ENCODE measurements around the gene SKOR1.
A peak's percentile ranks its signal among the peaks of the same experiment; 100 is the strongest.

Gene SKOR1

GRCh38 chr15:67854358-67854757 lies 29.0 kb downstream of the SKOR1 start:
- DNase-seq = no peak

GRCh38 chr15:67855842-67856241 lies 30.5 kb downstream of the SKOR1 start:
- no peak for DNase-seq

GRCh38 chr15:67857220-67857619 lies 31.9 kb downstream of the SKOR1 start:
- DNase-seq = no peak

GRCh38 chr15:67859331-67859946 lies 34.1 kb downstream of the SKOR1 start:
- DNase-seq = no peak

GRCh38 chr15:67861983-67862382 lies 36.7 kb downstream of the SKOR1 start:
- no peak for DNase-seq

GRCh38 chr15:67862750-67863441 lies 37.6 kb downstream of the SKOR1 start:
- DNase-seq = no peak

- peak; percentile 61 for DNase-seq
Observed at GRCh38 chr15:67863442-67863987, 38.2 kb downstream of the SKOR1 start.

GRCh38 chr15:67865331-67865730 lies 40.0 kb downstream of the SKOR1 start:
- no peak for DNase-seq

GRCh38 chr15:67865766-67866165 lies 40.5 kb downstream of the SKOR1 start:
- DNase-seq = no peak

- no peak for DNase-seq
Observed at GRCh38 chr15:67869701-67870100, 44.4 kb downstream of the SKOR1 start.

GRCh38 chr15:67870868-67871408 lies 45.6 kb downstream of the SKOR1 start:
- DNase-seq = no peak

GRCh38 chr15:67873777-67874176 lies 48.5 kb downstream of the SKOR1 start:
- DNase-seq = no peak

- no peak for DNase-seq
Observed at GRCh38 chr15:67878712-67879206, 53.5 kb downstream of the SKOR1 start.

GRCh38 chr15:67879440-67880129 lies 54.3 kb downstream of the SKOR1 start:
- no peak for DNase-seq

GRCh38 chr15:67880651-67881182 lies 55.4 kb downstream of the SKOR1 start:
- DNase-seq = no peak

- no peak for DNase-seq
Observed at GRCh38 chr15:67882487-67883233, 57.4 kb downstream of the SKOR1 start.

- no peak for DNase-seq
Observed at GRCh38 chr15:67883234-67883773, 58.0 kb downstream of the SKOR1 start.

GRCh38 chr15:67884009-67884408 lies 58.7 kb downstream of the SKOR1 start:
- DNase-seq = no peak

Measured in activated CD4-positive, alpha-beta T cell treated with anti-CD3 and anti-CD28 coated beads for 1 hour (primary cell).